Right hindlimb (tissue), 1 donor: ENCODE measurements around the gene CALHM3.

Experiments
- DNase-seq: peaks from one replicate; pipeline ENCODE4 v3.0.0-alpha.2; 2018

CALHM3 gene

GRCh38 chr10:103449208-103450144 lies 29.6 kb downstream of the CALHM3 start:
- DNase-seq = no peak

DNA sequence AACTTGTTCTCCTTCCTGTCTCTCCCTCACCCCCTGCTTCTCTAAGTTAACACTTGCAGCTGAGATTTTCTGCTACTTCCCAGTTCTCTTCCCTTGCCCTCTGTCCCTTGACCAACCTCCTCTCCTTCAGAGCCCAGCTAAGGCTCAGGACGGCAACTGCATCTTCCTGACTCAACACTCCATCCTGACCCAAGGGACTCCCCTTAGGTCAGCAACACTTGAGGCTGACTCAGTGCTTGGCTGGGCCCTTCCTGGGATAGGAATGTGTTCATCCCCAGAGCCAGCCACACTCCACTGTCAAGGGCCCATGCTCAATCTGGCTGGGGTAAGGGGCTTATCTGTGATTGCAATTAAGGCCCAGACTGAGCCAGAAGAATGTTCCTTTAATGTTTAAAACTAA lies 30.3 kb downstream of the CALHM3 start:
- DNase-seq = no peak

DNA sequence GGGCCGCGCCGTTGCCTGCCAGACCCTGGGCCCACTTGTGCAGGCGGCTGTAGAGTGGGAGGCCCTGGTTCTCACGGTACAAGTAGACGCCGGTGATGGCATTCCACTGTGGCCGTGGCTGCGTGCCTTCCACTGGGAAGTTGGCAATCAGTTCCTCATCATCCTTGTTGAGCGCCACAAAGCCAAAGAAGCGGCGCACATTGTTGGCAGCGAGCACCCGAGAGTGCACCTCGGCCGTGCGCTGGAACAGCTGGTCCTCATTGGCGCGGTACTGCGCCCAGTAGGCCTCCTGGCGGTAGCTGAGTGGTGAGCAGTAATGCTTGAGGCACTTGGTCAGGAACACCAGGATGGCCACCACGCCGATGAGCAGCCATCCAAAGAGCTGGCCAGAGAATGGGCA lies 31.9 kb downstream of the CALHM3 start:
- DNase-seq = no peak

DNA sequence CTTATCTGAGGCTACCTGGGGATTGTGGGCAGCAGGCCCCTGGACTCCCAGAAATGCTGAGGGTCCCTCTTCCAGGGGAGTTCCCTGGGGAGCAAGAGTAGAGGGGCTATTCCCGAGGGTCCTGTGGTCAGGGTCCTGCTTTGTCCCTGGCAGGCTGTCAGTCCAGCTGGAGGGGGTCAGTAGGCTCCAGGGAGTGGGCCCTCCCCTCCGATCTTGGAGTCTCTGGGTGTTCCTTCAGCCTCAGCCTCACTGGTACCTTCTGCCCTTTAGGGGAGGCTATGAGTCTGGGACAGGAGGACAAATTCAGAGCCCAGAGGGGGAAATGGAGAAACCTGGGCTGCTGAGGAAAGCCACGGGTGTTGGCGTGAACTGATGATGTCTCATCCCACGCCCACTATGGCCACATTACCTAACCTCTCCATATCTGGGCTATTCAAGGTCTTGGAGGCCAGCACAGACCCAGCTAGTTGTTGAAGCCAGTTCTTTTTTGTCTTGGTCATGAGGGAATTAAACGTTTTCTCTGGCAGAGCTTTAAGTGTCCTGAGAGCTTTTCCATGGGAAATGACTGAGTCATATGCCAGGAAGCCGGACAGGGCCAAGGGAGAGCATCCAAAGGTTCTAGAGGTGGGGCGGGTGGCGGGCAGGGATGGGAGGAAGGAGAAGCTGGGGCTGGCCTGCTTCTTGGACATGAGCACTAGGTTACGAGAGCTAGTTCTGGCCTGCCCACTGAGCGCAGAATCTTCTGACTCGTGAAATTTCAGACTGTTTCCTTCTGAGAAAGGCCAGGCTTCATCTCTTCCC lies 33.1 kb downstream of the CALHM3 start:
- DNase-seq = no peak

DNA sequence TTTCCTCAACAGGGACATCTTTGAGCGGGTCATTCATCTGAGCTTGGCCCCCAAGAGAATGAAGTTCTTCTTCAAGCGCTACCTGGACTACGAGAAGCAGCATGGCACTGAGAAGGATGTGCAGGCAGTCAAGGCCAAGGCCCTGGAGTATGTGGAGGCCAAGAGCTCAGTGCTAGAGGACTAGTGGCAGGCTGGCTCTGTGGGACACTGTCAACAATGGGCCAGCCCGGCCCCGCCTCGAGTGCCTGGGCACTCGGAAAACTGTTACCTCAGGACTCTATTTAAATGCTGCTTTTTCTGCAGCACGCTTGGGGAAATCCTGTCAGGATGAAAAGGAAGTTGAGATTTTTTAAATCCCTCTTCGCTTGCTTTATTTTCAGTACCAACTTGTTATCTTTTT lies 33.7 kb downstream of the CALHM3 start:
- no peak for DNase-seq

DNA sequence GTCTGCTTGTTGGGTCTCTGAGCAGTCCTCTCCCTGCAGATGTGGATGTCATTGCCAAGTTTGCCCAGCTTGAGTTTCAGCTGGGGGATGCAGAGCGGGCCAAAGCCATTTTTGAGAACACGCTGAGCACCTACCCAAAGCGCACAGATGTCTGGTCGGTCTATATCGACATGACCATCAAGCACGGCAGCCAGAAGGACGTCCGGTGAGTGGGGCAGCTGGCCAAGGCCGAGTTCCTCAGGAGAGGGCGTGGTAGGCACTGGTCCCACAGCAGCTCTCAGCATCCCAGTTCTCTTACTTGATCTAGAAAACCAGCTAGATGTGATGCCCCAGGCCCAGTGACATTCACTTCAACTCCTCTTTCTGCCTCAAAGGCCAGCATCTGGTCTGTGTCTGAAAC lies 34.6 kb downstream of the CALHM3 start:
- no peak for DNase-seq

DNA sequence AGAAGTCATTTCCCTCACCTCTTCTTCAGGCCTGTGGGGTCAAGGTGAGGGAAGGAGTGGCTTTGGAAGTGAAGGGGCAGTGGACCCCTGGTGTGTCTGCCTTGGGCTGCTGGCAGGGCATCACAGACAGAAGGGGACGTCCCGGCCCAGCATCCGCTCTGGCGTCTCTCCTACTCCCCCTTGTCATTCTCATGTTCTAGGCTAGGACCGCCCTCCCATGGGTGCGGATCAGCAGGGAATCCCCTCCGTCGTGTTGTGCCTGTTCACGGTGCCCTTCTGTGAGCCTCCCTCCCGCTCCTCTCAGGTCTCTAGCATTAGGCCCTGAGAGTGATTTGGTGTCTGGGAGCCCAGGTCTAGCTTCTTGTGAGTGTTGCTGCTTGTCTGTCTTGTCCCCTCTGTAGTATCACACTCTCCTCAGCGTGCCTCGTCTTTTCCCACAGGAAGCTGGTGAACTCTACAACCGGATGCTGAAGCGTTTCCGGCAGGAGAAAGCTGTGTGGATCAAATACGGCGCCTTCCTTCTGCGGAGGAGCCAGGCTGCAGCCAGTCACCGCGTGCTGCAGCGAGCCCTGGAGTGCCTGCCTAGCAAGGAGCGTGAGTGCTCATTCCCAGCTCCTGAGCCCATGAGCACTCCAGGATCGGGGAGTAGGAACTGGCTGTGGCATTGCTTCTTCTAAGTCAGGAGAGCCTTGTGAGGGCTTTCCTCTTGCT lies 35.4 kb downstream of the CALHM3 start:
- DNase-seq = no peak

- DNase-seq = no peak
These were observed 37.0 kb downstream of the CALHM3 start for GRCh38 chr10:103442031-103442461.

DNA sequence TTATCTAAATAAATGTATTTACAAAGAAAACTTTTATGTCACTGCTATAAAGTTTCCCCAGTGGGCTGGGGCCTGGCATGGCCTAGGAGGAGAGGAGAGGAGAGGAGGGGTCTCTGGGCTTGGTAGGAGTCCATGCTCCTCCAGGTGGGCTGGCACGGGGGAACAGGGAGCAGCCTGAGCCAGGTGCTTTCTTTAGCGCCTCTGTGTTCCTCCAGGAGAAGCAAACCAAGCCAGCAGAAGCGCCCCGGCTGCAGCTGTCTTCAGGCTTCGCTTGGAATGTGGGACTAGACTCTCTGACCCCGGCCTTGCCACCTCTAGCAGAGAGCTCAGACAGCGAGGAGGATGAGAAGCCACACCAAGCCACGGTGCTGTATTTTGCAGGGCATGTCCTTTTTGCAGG lies 37.4 kb downstream of the CALHM3 start:
- no peak for DNase-seq

- no peak for DNase-seq
These were observed 37.8 kb downstream of the CALHM3 start for GRCh38 chr10:103441206-103441605.

GRCh38 chr10:103440416-103440815 lies 38.6 kb downstream of the CALHM3 start:
- no peak for DNase-seq

- no peak for DNase-seq
These were observed 39.3 kb downstream of the CALHM3 start for GRCh38 chr10:103439776-103440175.

GRCh38 chr10:103433858-103434257 lies 45.2 kb downstream of the CALHM3 start:
- no peak for DNase-seq

DNA sequence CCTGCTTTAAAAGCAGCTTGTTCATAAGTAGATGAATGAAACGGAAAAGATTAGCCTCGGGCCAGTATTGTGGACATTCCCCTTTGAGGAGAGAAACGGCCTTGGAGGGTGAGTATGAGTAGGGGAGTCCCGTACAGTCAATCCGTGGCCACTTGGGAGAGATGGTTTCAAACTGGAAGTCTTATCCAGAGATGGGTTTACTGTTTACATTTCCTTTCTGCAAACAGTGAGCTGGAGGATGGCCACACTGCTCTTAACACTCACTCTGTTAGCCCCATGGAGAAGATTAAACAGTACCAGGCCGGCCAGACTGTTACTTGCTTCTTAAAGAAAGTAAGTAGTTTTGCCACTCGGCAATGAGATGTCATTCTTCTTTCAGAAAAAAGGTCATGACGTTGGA lies 47.1 kb downstream of the CALHM3 start:
- DNase-seq = no peak

DNA sequence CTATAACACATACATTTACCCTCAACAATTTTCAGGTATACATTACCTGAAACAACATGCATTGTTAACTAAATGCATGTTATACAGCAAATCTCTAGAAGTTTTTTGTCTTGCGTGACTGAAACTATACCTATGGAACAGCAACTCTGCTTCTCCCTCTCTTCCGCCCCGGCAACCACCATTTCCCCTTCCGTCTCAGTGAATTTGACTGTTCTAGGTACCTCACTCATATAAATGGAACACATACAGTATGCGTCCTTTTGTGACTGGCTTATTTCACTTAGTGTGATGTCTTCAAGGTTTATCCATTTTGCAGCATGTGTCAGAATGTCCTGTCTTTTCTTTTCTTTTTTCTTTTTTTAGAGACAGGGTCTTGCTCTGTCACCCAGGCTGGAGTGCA lies 49.4 kb downstream of the CALHM3 start:
- no peak for DNase-seq

DNA sequence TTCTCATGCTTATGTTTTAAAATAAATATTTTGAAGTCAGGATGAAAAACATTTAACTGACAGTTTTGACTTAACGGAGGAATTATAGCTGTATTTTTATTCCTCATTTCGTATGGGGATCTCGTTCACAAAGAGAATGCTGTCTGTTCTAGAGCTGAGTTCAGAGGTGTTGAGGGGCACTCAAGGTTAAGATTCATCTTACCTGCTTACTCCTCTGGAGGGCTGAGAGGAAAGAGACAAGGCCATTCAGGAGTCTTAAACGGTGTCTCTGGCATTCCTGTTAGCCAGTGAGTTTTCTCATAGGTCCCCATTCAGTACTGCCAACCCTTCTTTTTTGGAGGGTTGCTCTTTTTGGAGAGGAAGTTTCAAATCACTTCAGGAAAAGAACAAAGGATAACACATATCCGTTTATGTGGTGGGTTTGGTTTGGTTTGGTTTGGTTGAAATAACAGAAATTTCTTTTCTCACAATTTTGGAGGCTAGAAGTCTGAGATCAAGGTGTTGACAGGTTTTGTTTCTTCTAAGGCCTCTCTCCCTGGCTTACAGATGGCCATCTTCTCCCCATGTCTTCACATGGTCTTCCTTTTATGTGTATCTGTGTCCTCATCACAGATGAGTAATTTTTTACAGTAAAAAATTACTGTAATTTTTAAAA lies 49.9 kb downstream of the CALHM3 start:
- DNase-seq = no peak

DNA sequence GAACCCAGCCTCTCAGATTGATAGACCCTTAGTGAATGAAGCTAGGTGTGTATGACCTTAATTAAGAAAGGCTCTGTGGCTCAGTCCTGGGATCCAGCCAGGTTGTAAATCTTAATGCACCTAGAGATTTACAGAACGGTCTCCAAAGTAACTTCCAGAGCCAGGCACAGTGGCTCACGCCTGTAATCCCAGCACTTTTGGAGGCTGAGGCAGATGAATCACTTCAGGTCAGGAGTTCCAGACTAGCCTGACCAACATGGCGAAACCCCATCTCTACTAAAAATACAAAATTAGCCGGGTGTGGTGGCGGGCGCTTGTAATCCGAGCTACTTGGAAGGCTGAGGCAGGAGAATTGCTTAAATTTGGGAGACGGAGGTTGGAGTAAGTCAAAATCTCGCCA lies 51.2 kb downstream of the CALHM3 start:
- no peak for DNase-seq

DNA sequence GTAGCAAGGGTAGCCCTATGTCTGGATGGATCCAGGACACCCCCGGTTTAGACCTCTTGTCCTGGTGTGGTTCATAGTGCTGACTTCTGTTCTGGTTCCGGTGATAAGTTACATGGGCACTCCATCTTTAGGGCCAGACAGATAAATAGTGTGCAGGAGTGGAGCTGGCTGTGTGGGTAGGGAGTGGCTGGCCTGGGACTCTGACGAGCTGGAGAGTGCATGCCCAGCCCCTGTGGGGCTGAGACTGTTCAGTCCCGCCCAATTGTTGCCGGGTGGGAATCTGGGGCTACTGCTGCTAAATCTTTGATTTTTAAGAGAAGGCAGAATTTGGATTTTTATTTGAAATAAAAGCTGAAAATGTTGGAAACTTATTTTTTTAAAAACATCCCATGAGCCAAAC lies 55.3 kb downstream of the CALHM3 start:
- DNase-seq = no peak
